CD14-positive monocyte (primary cell): ENCODE results near the gene GMDS. TPM values are rescaled to one million over a fixed set of nuclear protein-coding genes. Genes with fewer than 3 reads are reported as not detected.

Source experiments
- DNase-seq, 3 donors: peaks; one replicate each; pipeline ENCODE4 v3.0.0-alpha.2; 2011 to 2022
- H2AFZ ChIP-seq: 2 replicates; pipeline ENCODE4 v1.6.0; 2012; ENCODE audit warnings: mild to moderate bottlenecking, low read depth, low read length, inconsistent platforms; ENCODE audit not compliant: insufficient read depth, poor library complexity, severe bottlenecking
- H3K27ac ChIP-seq, 2 donors: 1 replicate in 1 of 2; 2 replicates in 1 of 2; pipeline ENCODE4 v1.5.1; 2012 to 2013; ENCODE audit warnings: low read length in 2 of 2, control low read depth in 1 of 2, inconsistent platforms in 1 of 2, low read depth in 1 of 2, mild to moderate bottlenecking in 1 of 2
- H3K27me3 ChIP-seq, 2 donors: one replicate each; pipeline versions ENCODE4 v1.6.0 to v1.6.1; 2011 to 2013; ENCODE audit warnings: low read length in 2 of 2; ENCODE audit not compliant: control insufficient read depth in 2 of 2, insufficient read depth in 2 of 2
- H3K36me3 ChIP-seq, 2 donors: replicated peaks in 1 of 2; 1 replicate in 1 of 2; 2 replicates in 1 of 2; pipeline versions ENCODE4 v1.5.1 to v1.6.1; 2012 to 2013; ENCODE audit warnings: low read length in 2 of 2, control low read depth in 1 of 2, inconsistent platforms in 1 of 2, mild to moderate bottlenecking in 1 of 2; ENCODE audit not compliant: insufficient read depth in 2 of 2, control insufficient read depth in 1 of 2
- H3K4me1 ChIP-seq, 2 donors: 1 replicate in 1 of 2; 2 replicates in 1 of 2; pipeline versions ENCODE4 v1.5.1 to v1.6.1; 2012 to 2013; ENCODE audit warnings: low read length in 2 of 2, control low read depth in 1 of 2, inconsistent platforms in 1 of 2, mild to moderate bottlenecking in 1 of 2, moderate library complexity in 1 of 2; ENCODE audit not compliant: insufficient read depth in 2 of 2, control insufficient read depth in 1 of 2
- H3K4me2 ChIP-seq: replicated peaks from 2 replicates; pipeline ENCODE3; 2012; ENCODE audit warnings: low read length, moderate library complexity, mild to moderate bottlenecking; ENCODE audit not compliant: poor library complexity, severe bottlenecking; ENCODE audit errors: extremely low read depth
- H3K4me3 ChIP-seq, 3 experiments: fragments of 200-600 bp in 1 of 3; sonication (generic) in 1 of 3; replicated peaks in 1 of 3; 1 replicate in 2 of 3; 2 replicates in 1 of 3; pipeline ENCODE4 v1.5.1; 2011 to 2013; ENCODE audit warnings: low read length in 3 of 3, mild to moderate bottlenecking in 3 of 3, control low read depth in 2 of 3, low read depth in 2 of 3, inconsistent platforms in 1 of 3, moderate library complexity in 1 of 3
- H3K79me2 ChIP-seq: 2 replicates; pipeline ENCODE4 v1.6.0; 2012; ENCODE audit warnings: mild to moderate bottlenecking, control low read depth, inconsistent platforms, low read length, moderate library complexity; ENCODE audit not compliant: insufficient read depth
- H3K9ac ChIP-seq: 2 replicates; pipeline ENCODE4 v1.6.0; 2017; ENCODE audit warnings: low read length, mild to moderate bottlenecking; ENCODE audit not compliant: insufficient read depth, poor library complexity, severe bottlenecking
- H3K9me3 ChIP-seq, 2 donors: replicated peaks in 1 of 2; 1 replicate in 1 of 2; 2 replicates in 1 of 2; pipeline versions ENCODE4 v1.5.1 to v1.6.1; 2012 to 2013; ENCODE audit warnings: low read length in 2 of 2, control low read depth in 1 of 2; ENCODE audit not compliant: control insufficient read depth in 1 of 2, insufficient read depth in 1 of 2
- H4K20me1 ChIP-seq: 2 replicates; pipeline ENCODE4 v1.6.0; 2012; ENCODE audit warnings: mild to moderate bottlenecking, low read length, control low read depth, moderate library complexity; ENCODE audit not compliant: insufficient read depth
- H3K27ac Mint-ChIP-seq, 7 donors: one replicate each; pipeline ENCODE4 v1.8.0; 2020; ENCODE audit warnings: mild to moderate bottlenecking in 7 of 7, mixed read lengths in 7 of 7, moderate library complexity in 6 of 7, inconsistent platforms in 2 of 7
- H3K27me3 Mint-ChIP-seq, 3 donors: one replicate each; pipeline ENCODE4 v1.8.0; 2021 to 2022; ENCODE audit warnings: low read depth in 3 of 3, mild to moderate bottlenecking in 3 of 3, mixed read lengths in 3 of 3, moderate library complexity in 3 of 3, inconsistent platforms in 1 of 3
- H3K36me3 Mint-ChIP-seq, 2 donors: one replicate each; pipeline ENCODE4 v1.8.0; 2020; ENCODE audit warnings: mixed read lengths in 2 of 2, inconsistent platforms in 1 of 2, mild to moderate bottlenecking in 1 of 2
- H3K4me1 Mint-ChIP-seq: one replicate; pipeline ENCODE4 v1.8.0; 2020; ENCODE audit warnings: mild to moderate bottlenecking, mixed read lengths
- H3K4me3 Mint-ChIP-seq, 2 donors: one replicate each; pipeline ENCODE4 v1.8.0; 2020; ENCODE audit warnings: mild to moderate bottlenecking in 2 of 2, mixed read lengths in 2 of 2, moderate library complexity in 1 of 2
- H3K9me3 Mint-ChIP-seq, 7 donors: one replicate each; pipeline ENCODE4 v1.8.0; 2020 to 2022; ENCODE audit warnings: mixed read lengths in 7 of 7, mild to moderate bottlenecking in 6 of 7, moderate library complexity in 6 of 7, inconsistent platforms in 2 of 7
- WGBS: methylation state at CpG from one replicate; pipeline ENCODE4 v1.1.5; 2013; ENCODE audit warnings: missing lambda C conversion rate; ENCODE audit not compliant: insufficient coverage; 5-methylcytosine and 5-hydroxymethylcytosine counted together
- intact Hi-C, 2 donors: fragments of 100-400 bp; cut with micrococcal nuclease; formaldehyde crosslinking; loops; one replicate each; pipeline versions ENCODE4 v1.15.0 to v1.15.1; 2023
- polyA plus RNA-seq, 3 donors: library from polyadenylated mRNA; depleted of rRNA in 1 of 3; unstranded in 2 of 3; stranded (reverse) in 1 of 3; fragments of 300-500 nt in 2 of 3; fragments of >200 nt in 1 of 3; fragmentation: Illumina TruSeq in 2 of 3; gene quantifications; 1 replicate in 2 of 3; 2 replicates in 1 of 3; pipeline ENCODE4 v1.2.3, GENCODE V29; 2012 to 2021
- TF ChIP-seq, protein P1 (sequence below): fragments of 200-600 bp; IDR thresholded peaks from one replicate; pipeline ENCODE4 v1.8.0; 2022; ENCODE audit warnings: antibody characterized with exemption, mild to moderate bottlenecking

The GMDS gene
- polyA plus RNA-seq, 3 donors, result 10.5 to 19.9 (median 17.6) TPM

DNA sequence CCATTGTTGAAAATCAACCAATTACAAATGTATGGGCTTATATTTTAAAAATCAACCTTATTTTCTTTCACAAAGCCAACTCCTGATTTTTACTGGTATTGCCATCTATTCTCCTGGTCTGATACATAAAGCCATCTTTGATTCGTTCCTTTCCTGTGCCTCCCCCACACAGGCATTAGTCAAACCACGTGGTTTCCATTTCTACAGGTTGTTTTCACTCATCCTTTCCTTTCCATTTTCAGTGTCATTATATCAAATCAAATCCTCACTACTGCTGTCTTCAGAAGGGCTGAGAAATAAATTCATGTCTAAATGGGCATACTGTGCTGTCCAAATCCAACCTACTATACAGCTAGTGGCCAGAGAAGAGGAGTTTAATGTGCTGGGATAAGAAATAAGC, 354.4 kb downstream of the GMDS start:
- Histone ChIP-seq H3K4me2 (no peak overlapping the region), H3K27me3 (no peaks in the 10 kb centered on the region), H3K36me3 (no peaks in the 10 kb centered on the region), H3K4me3 (no peak overlapping the region), H3K9me3 (no peaks in the 10 kb centered on the region), H3K9ac (no peak overlapping the region), H2AFZ (no peak overlapping the region), H3K27ac (no peak overlapping the region), H3K4me1 (no peaks in the 10 kb centered on the region), H4K20me1 (no peaks in the 10 kb centered on the region), H3K79me2 (no peaks in the 10 kb centered on the region)
- peaks cover 3 to 5% of the 10 kb centered on the region in 2 donors for H3K36me3 Mint-ChIP-seq
- no peaks in the 10 kb centered on the region for H3K4me1 Mint-ChIP-seq
- WGBS, result 94% methylated on average over 2 of the region's 2 CpGs
- intact Hi-C loops, result no loop called here
- no peak for DNase-seq
- H3K27ac Mint-ChIP-seq, result no peak overlapping the region
- peaks cover 0 to 2% (median 0%) of the 10 kb centered on the region in 3 donors for H3K27me3 Mint-ChIP-seq
- no peak overlapping the region for H3K4me3 Mint-ChIP-seq
- peaks cover 0 to 5% (median 0%) of the 10 kb centered on the region in 7 donors for H3K9me3 Mint-ChIP-seq
- TF ChIP-seq, protein P1, sequence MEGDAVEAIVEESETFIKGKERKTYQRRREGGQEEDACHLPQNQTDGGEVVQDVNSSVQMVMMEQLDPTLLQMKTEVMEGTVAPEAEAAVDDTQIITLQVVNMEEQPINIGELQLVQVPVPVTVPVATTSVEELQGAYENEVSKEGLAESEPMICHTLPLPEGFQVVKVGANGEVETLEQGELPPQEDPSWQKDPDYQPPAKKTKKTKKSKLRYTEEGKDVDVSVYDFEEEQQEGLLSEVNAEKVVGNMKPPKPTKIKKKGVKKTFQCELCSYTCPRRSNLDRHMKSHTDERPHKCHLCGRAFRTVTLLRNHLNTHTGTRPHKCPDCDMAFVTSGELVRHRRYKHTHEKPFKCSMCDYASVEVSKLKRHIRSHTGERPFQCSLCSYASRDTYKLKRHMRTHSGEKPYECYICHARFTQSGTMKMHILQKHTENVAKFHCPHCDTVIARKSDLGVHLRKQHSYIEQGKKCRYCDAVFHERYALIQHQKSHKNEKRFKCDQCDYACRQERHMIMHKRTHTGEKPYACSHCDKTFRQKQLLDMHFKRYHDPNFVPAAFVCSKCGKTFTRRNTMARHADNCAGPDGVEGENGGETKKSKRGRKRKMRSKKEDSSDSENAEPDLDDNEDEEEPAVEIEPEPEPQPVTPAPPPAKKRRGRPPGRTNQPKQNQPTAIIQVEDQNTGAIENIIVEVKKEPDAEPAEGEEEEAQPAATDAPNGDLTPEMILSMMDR, result no peak

DNA sequence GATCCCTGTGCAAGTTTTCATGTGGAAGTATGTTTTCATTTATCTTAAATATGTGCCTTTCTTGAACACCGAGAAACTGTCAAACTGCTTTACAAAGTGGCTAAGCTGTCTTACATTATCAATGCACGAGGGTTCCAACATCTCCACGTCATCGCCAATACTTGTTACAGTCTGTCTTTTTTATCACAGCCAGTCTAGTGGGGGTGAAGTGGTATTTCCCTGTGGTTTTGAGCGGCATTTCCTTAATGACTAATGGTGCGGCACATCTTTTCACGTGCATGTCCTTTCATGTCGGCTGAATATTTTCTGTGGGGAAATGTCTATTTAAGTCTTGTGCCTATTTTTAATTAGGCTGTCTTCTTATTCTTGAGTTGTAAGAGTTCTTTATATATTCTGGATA, 355.3 kb downstream of the GMDS start:
- Histone ChIP-seq H3K9me3 (no peaks in the 10 kb centered on the region), H3K4me3 (no peak overlapping the region), H3K9ac (no peak overlapping the region), H3K4me2 (no peak overlapping the region), H3K27ac (no peak overlapping the region), H4K20me1 (no peaks in the 10 kb centered on the region), H3K36me3 (no peaks in the 10 kb centered on the region), H3K79me2 (no peaks in the 10 kb centered on the region), H2AFZ (no peak overlapping the region), H3K4me1 (no peaks in the 10 kb centered on the region), H3K27me3 (no peaks in the 10 kb centered on the region)
- Mint-ChIP-seq H3K27ac (no peak overlapping the region), H3K4me1 (no peaks in the 10 kb centered on the region), H3K27me3 (peaks cover 0 to 2% (median 0%) of the 10 kb centered on the region in 3 donors), H3K9me3 (peaks cover 0 to 5% (median 0%) of the 10 kb centered on the region in 7 donors), H3K4me3 (no peak overlapping the region), H3K36me3 (peaks cover 5% of the 10 kb centered on the region in 2 donors)
- DNase-seq, result no peak
- intact Hi-C loops, result no loop called here
- 100% methylated on average over 2 of the region's 8 CpGs for WGBS
- TF ChIP-seq, protein P1, result no peak
